H4 (cell line): Measurements from ENCODE around the gene MATN4. TPM values are rescaled to one million over a fixed set of nuclear protein-coding genes. Genes with fewer than 3 reads are reported as not detected.

ENCODE experiments used
- DNase-seq: peaks from one replicate; pipeline ENCODE4 v3.0.0-alpha.2; 2015; ENCODE audit warnings: low spot score
- total RNA-seq: library from RNA; depleted of rRNA; stranded (reverse); fragments of >200 nt; shearing (Covaris generic); gene quantifications from 2 replicates; pipeline ENCODE4 v1.2.3, GENCODE V29; 2014

The MATN4 gene
- total RNA-seq, 1 experiment from 2014 or later = not detected

DNA sequence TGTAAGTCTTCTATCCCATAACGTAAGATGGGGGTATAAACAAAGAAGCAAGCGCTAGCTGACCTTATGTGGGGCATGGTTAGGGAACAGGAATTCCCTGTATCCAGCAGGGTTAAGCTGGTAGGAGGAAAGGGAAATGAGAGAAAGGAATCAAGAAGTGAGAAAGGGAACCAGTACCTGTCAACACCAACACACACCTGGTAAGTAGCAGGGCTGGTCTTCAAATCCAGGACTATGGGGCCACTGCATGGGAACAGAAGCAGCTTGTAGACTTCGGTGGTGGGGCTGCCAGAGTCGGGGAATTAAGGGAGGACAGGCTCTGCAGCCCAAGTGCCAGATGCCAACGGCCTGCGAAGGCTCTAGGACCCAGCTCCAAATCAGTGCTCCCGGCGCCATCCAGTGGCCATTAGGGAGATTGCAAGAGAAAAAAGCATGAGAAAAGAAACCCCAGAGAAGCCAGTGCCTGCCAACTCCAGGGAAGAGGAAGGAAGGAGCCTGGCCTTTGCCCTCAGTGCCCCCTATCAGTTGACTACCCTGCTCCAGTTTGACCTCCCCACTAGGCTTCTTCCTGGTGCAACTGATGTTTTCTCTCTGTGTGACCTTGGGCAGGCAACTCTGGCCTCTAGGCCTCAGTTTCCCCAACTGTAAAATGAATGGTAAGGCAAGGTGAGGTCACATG lies 17.3 kb downstream of the MATN4 start:
- peak; percentile 63 for DNase-seq

GRCh38 chr20:45289942-45290676 lies 18.0 kb downstream of the MATN4 start:
- no peak for DNase-seq

GRCh38 chr20:45288860-45289259 lies 19.2 kb downstream of the MATN4 start:
- no peak for DNase-seq

- no peak for DNase-seq
These were observed 19.7 kb downstream of the MATN4 start for GRCh38 chr20:45288376-45288775.

DNA sequence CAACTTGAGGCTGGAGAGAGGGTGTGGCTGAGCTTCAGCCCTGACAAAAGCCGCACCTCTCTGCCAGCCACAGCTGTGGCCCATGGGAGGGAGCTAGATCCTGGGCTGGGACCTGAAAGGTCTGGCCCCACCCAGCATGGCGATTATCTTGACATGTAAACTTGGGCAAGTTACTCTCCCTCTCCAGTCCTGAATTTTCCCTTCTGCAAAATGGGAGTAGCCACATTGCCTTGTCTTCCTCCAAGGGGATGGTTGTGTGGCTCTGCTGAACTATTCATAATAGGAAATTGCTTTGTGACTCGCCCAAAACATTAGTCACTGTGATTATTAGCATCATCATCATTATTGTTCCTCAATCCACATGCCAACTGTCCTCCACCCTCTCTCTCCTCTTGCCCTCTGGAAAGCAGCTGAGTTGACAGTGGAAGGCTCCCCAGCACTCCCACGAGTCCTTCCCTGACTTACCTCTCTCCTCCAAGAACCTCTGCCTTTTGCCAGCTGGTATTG lies 24.5 kb downstream of the MATN4 start:
- no peak for DNase-seq

GRCh38 chr20:45282700-45283550 lies 25.2 kb downstream of the MATN4 start:
- DNase-seq = no peak

GRCh38 chr20:45279992-45280391 lies 28.1 kb downstream of the MATN4 start:
- no peak for DNase-seq

DNA sequence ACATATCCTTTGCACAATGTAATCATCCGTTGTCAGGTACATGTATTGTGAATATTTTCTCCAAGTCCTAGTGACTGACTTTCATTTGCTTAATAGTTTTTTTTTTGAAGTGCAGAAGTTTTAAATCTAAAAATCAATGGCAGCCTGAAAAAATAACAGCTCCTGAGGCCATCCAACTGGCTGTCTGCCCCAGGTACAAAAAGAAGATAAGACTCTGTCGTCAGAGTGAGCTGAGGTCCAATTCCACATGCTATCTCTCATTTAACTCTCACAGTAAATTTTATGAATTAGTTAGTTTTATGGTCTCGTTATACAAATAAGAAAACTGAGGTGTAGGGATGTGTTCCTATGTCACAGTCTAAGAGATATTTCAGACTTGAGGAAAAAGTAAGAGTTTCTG lies 32.8 kb downstream of the MATN4 start:
- DNase-seq = no peak

DNA sequence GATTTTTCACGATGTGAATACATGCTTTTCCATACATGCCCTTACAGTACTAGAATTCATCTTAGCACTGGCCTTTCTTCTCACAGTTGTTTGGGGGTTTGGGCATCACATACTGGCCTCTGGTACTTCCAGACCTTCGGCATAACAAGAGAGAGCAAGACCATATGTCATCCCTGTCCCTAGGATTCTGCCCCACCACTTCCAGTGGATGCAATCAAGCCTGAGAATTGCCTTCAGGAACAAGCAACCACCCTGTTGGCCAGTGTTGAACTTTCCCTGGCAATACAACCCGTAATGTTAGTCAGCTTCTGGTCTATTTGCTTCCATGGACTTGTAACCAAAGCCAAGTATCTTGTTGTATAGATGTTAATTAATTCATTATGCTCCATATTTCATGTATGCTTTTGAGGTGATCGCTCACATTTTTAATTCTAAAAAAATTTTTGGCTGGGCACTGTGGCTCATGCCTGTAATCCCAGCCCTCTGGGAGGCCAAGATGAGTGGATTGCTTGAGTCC lies 38.3 kb downstream of the MATN4 start:
- no peak for DNase-seq

DNA sequence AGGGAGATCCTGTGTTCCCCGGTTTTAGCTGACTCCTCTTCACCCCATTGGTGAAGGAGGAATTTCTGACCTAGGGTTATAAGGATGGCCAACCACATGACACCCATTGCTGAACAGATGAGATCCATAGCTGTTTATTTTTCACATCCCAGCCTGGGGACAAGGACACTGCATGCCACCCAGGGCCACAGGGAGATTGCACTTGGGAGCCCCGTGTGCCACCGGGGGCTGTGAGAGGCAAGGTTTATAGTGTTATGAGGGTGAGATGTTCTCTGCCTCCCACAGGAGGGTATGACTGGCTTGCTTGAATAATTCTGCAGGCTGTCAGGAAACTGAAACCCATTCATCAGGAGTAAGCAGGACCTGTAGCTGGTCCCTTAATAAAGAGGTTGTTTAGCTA lies 39.0 kb downstream of the MATN4 start:
- DNase-seq = no peak

GRCh38 chr20:45268531-45268930 lies 39.6 kb downstream of the MATN4 start:
- no peak for DNase-seq

DNA sequence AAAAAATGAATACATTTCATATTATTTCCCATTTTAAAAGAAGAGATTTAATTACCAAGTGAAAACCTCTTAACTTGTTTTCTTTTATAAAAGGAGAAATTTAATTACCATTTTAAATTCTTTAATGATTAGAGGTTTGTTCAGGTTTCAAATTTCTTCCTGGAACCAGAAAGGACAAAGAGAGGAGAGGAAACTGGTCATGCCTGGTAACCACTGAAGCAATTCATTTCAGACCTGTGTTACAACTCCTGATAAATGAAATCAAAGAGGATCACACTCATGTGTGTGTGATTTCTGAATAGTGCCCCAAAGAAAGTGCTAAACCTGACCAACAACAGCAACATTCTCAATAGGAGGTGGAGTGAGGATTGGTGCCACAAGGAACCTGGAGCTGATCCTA lies 41.1 kb downstream of the MATN4 start:
- no peak for DNase-seq

DNA sequence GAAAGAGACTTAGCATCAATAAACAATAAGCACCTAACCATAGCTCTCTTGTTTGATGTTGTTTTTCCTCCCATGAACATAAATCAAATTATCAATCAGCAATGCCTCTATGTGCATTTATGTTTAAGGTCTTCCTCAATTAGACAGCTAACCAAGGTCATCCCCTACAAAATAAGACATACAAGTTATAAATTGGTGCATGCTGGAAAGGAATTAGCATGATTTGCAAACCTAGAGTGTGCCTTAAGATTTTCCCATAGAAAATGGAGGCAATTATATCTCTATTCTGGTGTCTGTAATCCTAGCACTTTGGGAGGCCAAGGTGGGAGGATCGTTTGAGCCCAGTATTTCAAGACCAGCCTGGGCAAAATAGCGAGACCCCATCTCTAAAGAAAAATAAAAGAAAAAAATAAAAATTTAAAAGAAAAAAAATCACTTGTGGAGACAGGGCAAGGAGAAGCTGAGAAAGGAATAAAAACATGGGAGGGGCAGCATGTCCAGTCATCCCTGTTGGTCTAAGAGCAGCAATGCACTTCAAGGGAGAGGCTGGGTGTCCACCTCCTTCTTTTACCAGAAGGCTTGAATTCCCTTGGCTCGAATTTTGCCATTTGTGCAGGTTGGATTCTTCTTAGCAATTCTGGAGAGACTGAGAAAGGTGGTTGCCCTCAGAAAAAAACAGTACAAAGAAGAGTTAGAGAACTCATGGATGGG lies 44.4 kb downstream of the MATN4 start:
- no peak for DNase-seq

- DNase-seq = no peak
These were observed 49.4 kb downstream of the MATN4 start for GRCh38 chr20:45258664-45259063.

- no peak for DNase-seq
These were observed 49.8 kb downstream of the MATN4 start for GRCh38 chr20:45258259-45258658.

GRCh38 chr20:45257711-45258110 lies 50.4 kb downstream of the MATN4 start:
- DNase-seq = no peak

GRCh38 chr20:45257161-45257560 lies 50.9 kb downstream of the MATN4 start:
- no peak for DNase-seq

DNA sequence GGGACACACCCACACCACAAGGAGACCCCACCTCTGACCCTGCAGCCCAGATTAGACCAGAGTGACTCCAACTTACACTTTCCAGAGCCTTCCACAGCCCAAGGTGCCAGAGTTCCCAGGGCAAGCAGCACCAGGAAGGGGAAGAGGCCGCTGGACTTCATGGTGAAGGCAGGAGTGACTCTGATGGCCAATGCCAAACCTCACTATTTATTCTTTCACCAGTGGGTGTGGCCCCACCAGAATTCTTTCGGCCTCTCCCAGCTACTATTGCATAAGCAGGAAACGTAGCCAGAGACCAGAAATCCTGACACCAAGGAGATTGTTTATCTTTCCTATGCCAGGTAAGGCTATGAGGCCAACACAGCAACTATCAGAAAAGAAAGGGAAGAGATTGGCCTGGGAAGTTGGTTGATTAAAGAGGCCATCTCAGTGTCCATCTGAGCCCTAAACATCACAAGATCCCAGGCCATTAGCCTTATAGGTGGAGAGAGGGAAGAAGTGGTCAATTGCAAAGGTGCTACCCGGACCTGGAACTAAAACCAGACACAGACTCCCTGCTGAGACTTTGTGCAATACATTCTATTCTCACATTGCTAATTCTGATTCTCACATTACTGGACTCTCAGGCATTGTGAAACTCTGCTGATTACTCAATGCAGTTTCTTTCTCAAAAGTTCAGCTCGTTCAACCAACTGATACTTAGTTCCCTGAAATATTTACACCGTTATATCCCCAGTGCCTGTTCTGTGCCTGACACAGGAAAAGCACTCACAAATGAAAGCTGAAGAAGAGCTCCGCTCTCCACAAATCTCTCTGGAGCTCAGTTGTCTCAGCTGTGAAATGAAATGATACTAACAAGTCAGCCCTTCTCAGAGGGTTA lies 53.5 kb downstream of the MATN4 start, which contains the start of gene SLPI:
TSS of gene SLPI (minus strand) at position 182 of the 880 bp plus-strand sequence. CDS start at position 161, 21 bp downstream.
- peak; percentile 82 for DNase-seq

DNA sequence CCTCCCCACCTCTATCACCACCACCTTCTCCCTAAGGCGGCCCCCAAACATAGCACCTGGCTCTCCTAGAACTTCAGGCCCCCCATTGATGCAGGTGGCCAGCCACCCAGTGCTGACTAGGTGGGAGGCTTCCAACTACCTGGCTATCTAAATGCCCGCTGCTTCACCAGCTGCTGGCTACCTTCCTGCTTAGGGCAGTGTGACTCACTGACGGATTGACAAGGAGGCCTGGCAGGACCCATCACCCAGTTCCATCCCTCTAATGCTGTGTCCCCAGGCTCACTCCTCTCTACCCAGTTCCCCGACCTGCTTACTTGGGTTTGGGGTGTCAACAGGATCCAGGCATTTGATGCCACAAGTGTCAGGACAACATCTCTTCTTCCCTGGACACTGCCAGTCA lies 54.8 kb downstream of the MATN4 start:
- no peak for DNase-seq

DNA sequence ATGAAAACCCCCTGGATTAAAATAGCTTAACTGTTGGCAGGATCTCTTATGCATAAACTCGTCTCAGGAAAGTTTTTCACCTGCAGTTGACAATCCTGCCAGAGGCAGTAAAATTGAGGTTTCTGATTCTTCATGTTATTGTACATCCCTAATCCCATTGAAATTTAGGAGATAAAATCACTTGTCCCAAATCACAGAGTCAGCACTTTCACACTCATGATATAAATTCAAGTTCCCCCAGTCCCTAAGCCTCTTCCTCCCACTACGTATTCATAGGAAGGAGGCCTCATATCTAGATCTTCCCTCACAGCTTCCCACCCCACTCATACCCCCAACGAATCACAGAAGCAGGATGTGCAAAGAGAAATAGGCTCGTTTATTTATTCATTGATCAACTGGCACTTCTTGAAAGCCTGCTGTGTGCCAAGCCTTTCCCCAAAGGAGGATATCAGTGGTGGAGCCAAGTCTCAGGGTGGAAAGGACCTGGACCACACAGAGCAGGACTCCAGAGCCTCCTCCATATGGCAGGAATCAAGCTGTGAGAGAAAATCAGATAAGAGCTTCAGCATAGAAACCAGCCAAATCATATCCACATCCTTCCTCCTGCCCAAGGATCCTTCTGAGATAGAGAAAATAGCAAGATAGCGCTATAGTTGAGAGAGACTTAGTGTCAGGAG lies 56.1 kb downstream of the MATN4 start:
- DNase-seq = no peak
